Measurements from ENCODE around the gene TMEM121B. TPM values are rescaled to one million over a fixed set of nuclear protein-coding genes. Genes with fewer than 3 reads are reported as not detected.

TMEM121B gene
- polyA plus RNA-seq, 3 donors: 1.4 to 3.2 (median 1.9) TPM

DNA sequence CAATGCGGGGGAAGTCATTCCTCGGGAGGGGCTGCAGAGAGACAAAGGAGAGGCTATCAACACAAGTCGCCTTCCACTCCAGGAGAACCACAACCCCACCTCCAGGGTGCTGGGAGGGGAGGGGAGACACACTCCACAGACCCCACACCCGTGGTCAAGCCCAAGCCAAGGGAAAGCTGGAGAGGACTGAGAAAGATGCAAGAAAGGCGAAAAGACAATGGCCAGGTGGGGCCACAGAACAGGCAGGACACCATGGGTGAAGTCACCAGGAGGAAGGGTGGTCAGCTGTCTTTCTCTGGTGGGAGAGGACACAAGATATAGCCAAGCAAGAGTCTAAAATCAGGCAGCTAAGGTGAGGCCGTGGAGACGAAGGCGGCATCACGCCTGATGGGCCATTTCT is 21.9 kb upstream of the TMEM121B start:
- WGBS (ENCODE audit: insufficient coverage): 100% methylated on average over 5 of the region's 9 CpGs

DNA sequence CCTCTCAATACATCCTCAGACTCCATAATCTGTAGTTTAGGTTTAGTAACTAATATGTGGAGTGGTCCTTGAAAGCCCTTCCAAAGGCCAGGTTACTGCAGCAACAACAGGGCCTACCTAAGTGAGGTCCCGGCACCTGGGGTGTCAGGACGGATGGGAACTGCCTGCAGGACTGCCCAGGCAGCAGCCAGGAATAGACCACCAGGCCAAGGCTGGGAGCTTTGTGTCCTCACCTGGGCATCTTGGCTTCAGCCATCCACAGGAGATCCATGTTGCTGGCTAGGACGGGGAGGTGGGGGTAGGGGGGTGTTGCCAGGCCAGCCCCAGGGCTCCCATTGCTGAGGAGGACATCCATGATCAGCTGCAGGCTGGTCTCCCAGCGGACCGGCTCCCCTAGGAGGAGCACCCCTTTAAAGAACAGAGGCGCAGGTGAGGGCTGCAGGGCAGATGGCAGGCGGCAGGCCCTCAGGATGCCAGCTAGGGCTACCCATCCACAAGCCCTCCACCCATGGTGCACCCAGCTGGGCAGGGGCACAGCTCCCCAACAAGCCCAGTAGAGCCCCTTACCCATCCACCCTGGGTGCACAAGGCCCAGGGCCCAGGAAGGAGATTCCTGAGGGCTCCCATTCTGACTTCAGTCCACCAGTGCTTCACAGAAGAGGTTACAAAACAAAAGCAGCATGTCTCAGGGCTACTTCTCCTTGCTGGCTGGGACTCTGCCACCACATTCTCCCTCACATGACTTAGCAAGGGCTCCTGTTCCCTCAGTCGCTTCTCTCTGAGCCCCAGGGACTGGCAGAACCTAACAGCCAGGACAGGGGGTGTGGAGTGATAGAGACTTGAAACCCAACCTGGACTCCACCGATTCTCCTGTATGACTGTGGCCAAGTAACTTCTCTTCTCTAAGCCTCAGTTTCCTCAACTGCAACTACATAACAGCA is 19.9 kb upstream of the TMEM121B start:
- H4K20me1 ChIP-seq (ENCODE audit: insufficient read depth, low read length): peaks cover 41% of the 10 kb centered on the region
- WGBS (ENCODE audit: insufficient coverage): 98% methylated on average over 7 of the region's 9 CpGs
- H3K27ac ChIP-seq (ENCODE audit: low read depth in 1 of 2, low read length in 2 of 2): peak overlapping the region in 1 of 2 donors; percentile 46
- Mint-ChIP-seq H3K36me3 (peaks cover 84 to 97% of the 10 kb centered on the region in 2 donors), H3K27me3 (ENCODE audit: low read depth in 3 of 3) (peaks cover 0 to 4% (median 3%) of the 10 kb centered on the region in 3 donors), H3K9me3 (no peaks in the 10 kb centered on the region), H3K4me1 (peaks cover 5% of the 10 kb centered on the region), H3K4me3 (no peak overlapping the region), H3K27ac (peak overlapping the region in 3 of 7 donors; percentile 38 to 77 (median 62))
- DNase-seq: no peak
- no peak overlapping the region for H3K4me3 ChIP-seq (replicated peaks in 1 of 3; ENCODE audit: low read depth in 2 of 3, low read length in 3 of 3)
- H3K9me3 ChIP-seq (replicated peaks in 1 of 2; ENCODE audit: control insufficient read depth in 1 of 2, insufficient read depth in 1 of 2, low read length in 2 of 2): no peaks in the 10 kb centered on the region
- H3K9ac ChIP-seq (ENCODE audit: insufficient read depth, low read length, poor library complexity, severe bottlenecking): no peak overlapping the region
- no peaks in the 10 kb centered on the region for H3K4me1 ChIP-seq (ENCODE audit: control insufficient read depth in 1 of 2, insufficient read depth in 2 of 2, low read length in 2 of 2)
- no peaks in the 10 kb centered on the region for H3K27me3 ChIP-seq (ENCODE audit: control insufficient read depth in 2 of 2, insufficient read depth in 2 of 2, low read length in 2 of 2)
- peaks cover 49% of the 10 kb centered on the region for H3K79me2 ChIP-seq (ENCODE audit: insufficient read depth, low read length)
- peaks cover 88 to 96% of the 10 kb centered on the region in 2 donors for H3K36me3 ChIP-seq (replicated peaks in 1 of 2; ENCODE audit: control insufficient read depth in 1 of 2, insufficient read depth in 2 of 2, low read length in 2 of 2)
- intact Hi-C loops (cut with micrococcal nuclease): no loop called here
- H2AFZ ChIP-seq (ENCODE audit: insufficient read depth, low read depth, low read length, poor library complexity, severe bottlenecking): no peak overlapping the region
- H3K4me2 ChIP-seq (replicated peaks; ENCODE audit: extremely low read depth, low read length, poor library complexity, severe bottlenecking): no peak overlapping the region
- TF ChIP-seq, protein P1, sequence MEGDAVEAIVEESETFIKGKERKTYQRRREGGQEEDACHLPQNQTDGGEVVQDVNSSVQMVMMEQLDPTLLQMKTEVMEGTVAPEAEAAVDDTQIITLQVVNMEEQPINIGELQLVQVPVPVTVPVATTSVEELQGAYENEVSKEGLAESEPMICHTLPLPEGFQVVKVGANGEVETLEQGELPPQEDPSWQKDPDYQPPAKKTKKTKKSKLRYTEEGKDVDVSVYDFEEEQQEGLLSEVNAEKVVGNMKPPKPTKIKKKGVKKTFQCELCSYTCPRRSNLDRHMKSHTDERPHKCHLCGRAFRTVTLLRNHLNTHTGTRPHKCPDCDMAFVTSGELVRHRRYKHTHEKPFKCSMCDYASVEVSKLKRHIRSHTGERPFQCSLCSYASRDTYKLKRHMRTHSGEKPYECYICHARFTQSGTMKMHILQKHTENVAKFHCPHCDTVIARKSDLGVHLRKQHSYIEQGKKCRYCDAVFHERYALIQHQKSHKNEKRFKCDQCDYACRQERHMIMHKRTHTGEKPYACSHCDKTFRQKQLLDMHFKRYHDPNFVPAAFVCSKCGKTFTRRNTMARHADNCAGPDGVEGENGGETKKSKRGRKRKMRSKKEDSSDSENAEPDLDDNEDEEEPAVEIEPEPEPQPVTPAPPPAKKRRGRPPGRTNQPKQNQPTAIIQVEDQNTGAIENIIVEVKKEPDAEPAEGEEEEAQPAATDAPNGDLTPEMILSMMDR (IDR thresholded peaks at IDR 0.05): no peak

More for the DNA sequence above, 21.9 kb upstream of the TMEM121B start:
- Histone ChIP-seq H3K27ac (ENCODE audit: low read depth in 1 of 2, low read length in 2 of 2) (no peak overlapping the region), H3K4me3 (replicated peaks in 1 of 3; ENCODE audit: low read depth in 2 of 3, low read length in 3 of 3) (no peak overlapping the region), H3K36me3 (replicated peaks in 1 of 2; ENCODE audit: control insufficient read depth in 1 of 2, insufficient read depth in 2 of 2, low read length in 2 of 2) (peaks cover 82 to 95% of the 10 kb centered on the region in 2 donors), H4K20me1 (ENCODE audit: insufficient read depth, low read length) (peaks cover 48% of the 10 kb centered on the region), H3K4me2 (replicated peaks; ENCODE audit: extremely low read depth, low read length, poor library complexity, severe bottlenecking) (no peak overlapping the region), H3K79me2 (ENCODE audit: insufficient read depth, low read length) (peaks cover 64% of the 10 kb centered on the region), H3K9me3 (replicated peaks in 1 of 2; ENCODE audit: control insufficient read depth in 1 of 2, insufficient read depth in 1 of 2, low read length in 2 of 2) (no peaks in the 10 kb centered on the region), H2AFZ (ENCODE audit: insufficient read depth, low read depth, low read length, poor library complexity, severe bottlenecking) (no peak overlapping the region), H3K4me1 (ENCODE audit: control insufficient read depth in 1 of 2, insufficient read depth in 2 of 2, low read length in 2 of 2) (no peaks in the 10 kb centered on the region), H3K9ac (ENCODE audit: insufficient read depth, low read length, poor library complexity, severe bottlenecking) (no peak overlapping the region), H3K27me3 (ENCODE audit: control insufficient read depth in 2 of 2, insufficient read depth in 2 of 2, low read length in 2 of 2) (no peaks in the 10 kb centered on the region)
- DNase-seq: no peak
- peaks cover 82 to 93% of the 10 kb centered on the region in 2 donors for H3K36me3 Mint-ChIP-seq
- no peaks in the 10 kb centered on the region for H3K9me3 Mint-ChIP-seq
- peaks cover 5% of the 10 kb centered on the region for H3K4me1 Mint-ChIP-seq
- peak overlapping the region in 4 of 7 donors; percentile 17 to 64 (median 31) for H3K27ac Mint-ChIP-seq
- TF ChIP-seq, protein P1 (IDR thresholded peaks at IDR 0.05): no peak
- intact Hi-C loops (cut with micrococcal nuclease): no loop called here
- H3K27me3 Mint-ChIP-seq (ENCODE audit: low read depth in 3 of 3): peaks cover 0 to 4% (median 0%) of the 10 kb centered on the region in 3 donors
- H3K4me3 Mint-ChIP-seq: no peak overlapping the region

All from CD14-positive monocyte (primary cell).